Panc1 (cell line): ENCODE measurements around the gene THRB. TPM values are rescaled to one million over a fixed set of nuclear protein-coding genes. Genes with fewer than 3 reads are reported as not detected.

Source experiments
- ATAC-seq: fragments of 200-7000 bp; cut with Tn5 transposase; 2 replicates; pipeline ENCODE4 v1.9.1; 2020; ENCODE audit warnings: mild to moderate bottlenecking, moderate library complexity
- BruUV-seq: library from RNA; stranded (reverse); fragments of 400-500 nt; replicated peaks from 2 replicates; lab custom pipeline; 2021; lab: Mats Ljungman, UMichigan
- CTCF ChIA-PET: fragments of 300-600 bp; sonication (Branson Sonifier 250); formaldehyde crosslinking; loops from one replicate; lab custom pipeline; 2022; ENCODE audit warnings: antibody characterized with exemption; lab: Charles Lee
- POLR2A ChIA-PET: fragments of 300-600 bp; sonication (Branson Sonifier 250); formaldehyde crosslinking; loops from one replicate; lab custom pipeline; 2022; ENCODE audit warnings: antibody characterized with exemption; lab: Charles Lee
- DNase-seq: peaks from one replicate; pipeline ENCODE4 v3.0.0-alpha.2; 2010; ENCODE audit warnings: low read depth, low spot score
- H3K27ac ChIP-seq: 2 replicates; pipeline ENCODE4 v1.5.1; 2011; ENCODE audit warnings: mild to moderate bottlenecking, low read length, inconsistent platforms
- H3K27me3 ChIP-seq: fragments of 200-500 bp; sonication (Bioruptor generic); 2 replicates; pipeline ENCODE4 v1.6.0; 2014; ENCODE audit warnings: low read length, inconsistent platforms; ENCODE audit not compliant: control insufficient read depth, insufficient read depth
- H3K36me3 ChIP-seq: fragments of 200-500 bp; sonication (Bioruptor generic); 2 replicates; pipeline ENCODE4 v1.5.1; 2014; ENCODE audit warnings: inconsistent platforms, mild to moderate bottlenecking, low read length, moderate library complexity; ENCODE audit not compliant: control insufficient read depth, insufficient read depth
- H3K4me1 ChIP-seq: 2 replicates; pipeline ENCODE4 v1.5.1; 2011; ENCODE audit warnings: inconsistent platforms, mild to moderate bottlenecking, low read length, moderate library complexity; ENCODE audit not compliant: control insufficient read depth, insufficient read depth
- H3K4me3 ChIP-seq, 2 experiments: 2 replicates each; pipeline ENCODE4 v1.5.1; 2011 to 2012; ENCODE audit warnings: low read depth in 2 of 2, low read length in 2 of 2, mild to moderate bottlenecking in 2 of 2, inconsistent platforms in 1 of 2, moderate library complexity in 1 of 2
- H3K9me3 ChIP-seq: fragments of 200-500 bp; sonication (Bioruptor generic); 2 replicates; pipeline ENCODE4 v1.5.1; 2014; ENCODE audit warnings: low read depth, mild to moderate bottlenecking, inconsistent platforms, low read length, moderate library complexity; ENCODE audit not compliant: control insufficient read depth, insufficient read depth
- POLR2AphosphoS5 ChIP-seq: IDR thresholded peaks from 2 replicates; pipeline ENCODE4 v1.6.1; 2012; ENCODE audit warnings: mild to moderate bottlenecking, low read depth, low read length, moderate library complexity
- SIN3A ChIP-seq: IDR thresholded peaks from 2 replicates; pipeline ENCODE4 v1.6.1; 2012; ENCODE audit warnings: low read depth, mild to moderate bottlenecking, low read length, moderate library complexity, borderline replicate concordance; ENCODE audit not compliant: insufficient read depth
- TCF7L2 ChIP-seq: IDR thresholded peaks from 2 replicates; pipeline ENCODE4 v1.6.1; 2011; ENCODE audit warnings: mild to moderate bottlenecking, low read depth, low read length, inconsistent platforms
- in situ Hi-C: cut with HindIII; loops from 2 replicates; pipeline ENCODE4 v1.10.0; 2016; ENCODE audit warnings: low sequenced_read_pairs, low pct_unique_long_range_greater_than_20kb
- intact Hi-C: fragments of 100-400 bp; cut with micrococcal nuclease; formaldehyde crosslinking; loops from one replicate; pipeline ENCODE4 v1.10.0; 2022; ENCODE audit not compliant: unreplicated experiment
- total RNA-seq: library from RNA; stranded (reverse); gene quantifications from one replicate; pipeline ENCODE4 v1.2.1, GENCODE V29; 2021; ENCODE audit not compliant: unreplicated experiment
- TF ChIP-seq, protein P1 (sequence below), 2 experiments: IDR thresholded peaks; 2 replicates each; pipeline ENCODE4 v1.6.1; 2011 to 2012; ENCODE audit warnings: low read depth in 2 of 2, control low read depth in 1 of 2, low read length in 1 of 2, mild to moderate bottlenecking in 1 of 2, moderate library complexity in 1 of 2; ENCODE audit not compliant: insufficient read depth in 1 of 2
- TF ChIP-seq, protein P2 (sequence below): fragments of 450-650 bp; IDR thresholded peaks from 2 replicates; pipeline ENCODE4 v1.5.1; 2017; ENCODE audit warnings: mild to moderate bottlenecking

THRB gene
- total RNA-seq, 1 experiment from 2014 or later = 3.9 TPM

DNA sequence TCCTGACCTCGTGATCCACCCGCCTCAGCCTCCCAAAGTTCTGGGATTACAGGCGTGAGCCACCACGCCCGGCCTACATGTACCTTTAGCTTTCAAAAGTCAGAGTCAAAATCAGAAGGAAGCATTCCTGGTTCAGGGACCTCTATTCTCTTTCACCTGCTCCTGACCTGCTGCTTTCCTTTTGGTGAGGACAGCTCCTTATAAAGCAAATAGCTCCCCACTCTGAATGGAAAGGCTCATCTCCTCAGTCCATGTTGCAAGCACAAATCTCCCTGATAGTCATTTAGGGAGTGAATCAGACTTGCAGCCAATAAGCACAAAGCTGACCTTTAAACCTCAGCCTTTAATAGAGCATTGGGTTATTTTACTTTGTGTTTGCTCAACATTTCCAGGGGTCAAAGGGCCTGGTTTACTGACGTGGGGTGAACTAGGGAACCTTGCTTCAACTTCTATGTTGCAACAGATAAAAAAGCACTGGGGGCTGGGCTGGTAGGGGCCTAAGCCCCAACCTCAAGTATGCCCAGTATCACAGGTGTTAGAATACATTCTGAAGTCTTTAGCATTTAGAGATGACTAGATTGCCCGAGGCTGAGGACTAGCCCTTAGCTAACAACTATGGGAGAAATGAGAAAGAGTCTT lies 43.1 kb downstream of the THRB start:
- no peak overlapping the region for H3K27ac ChIP-seq

DNA sequence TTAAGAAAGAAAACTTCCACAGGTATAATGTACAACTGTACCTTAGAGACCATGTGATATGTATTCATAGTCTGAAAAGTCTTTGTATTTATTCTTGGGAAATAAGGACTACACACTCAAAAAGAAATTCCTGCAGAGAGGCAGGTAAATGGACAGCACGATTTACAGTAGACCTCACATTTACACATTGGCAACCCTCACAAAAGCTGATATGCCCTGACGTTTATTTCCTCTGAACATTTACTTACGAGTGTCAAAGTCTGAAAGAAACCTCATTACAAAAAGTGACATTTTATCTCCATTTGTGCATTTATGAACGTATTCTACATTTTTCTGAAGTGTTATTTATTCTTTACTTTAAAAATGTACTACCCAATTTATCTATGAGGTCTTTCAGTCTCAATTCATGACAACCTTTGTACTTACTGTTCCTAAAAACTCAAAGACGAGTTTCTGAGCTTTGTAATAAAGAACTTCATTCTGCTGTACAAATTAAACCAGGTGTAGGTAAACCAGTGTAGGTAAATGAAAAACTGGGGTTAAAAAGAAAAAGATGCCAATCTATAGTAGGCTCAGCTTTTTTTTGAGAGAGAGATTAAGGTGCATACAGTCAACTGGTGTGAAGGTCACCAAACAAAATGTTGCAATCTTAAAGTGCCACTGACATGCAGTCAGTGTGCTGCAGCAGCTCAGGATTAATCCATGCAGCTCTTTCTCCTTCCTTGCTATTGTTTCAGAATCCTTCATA lies 44.3 kb downstream of the THRB start:
- DNase-seq = no peak
- BruUV-seq = no TSS peak
- in situ Hi-C loops = no loop called here
- TF ChIP-seq, protein P1, sequence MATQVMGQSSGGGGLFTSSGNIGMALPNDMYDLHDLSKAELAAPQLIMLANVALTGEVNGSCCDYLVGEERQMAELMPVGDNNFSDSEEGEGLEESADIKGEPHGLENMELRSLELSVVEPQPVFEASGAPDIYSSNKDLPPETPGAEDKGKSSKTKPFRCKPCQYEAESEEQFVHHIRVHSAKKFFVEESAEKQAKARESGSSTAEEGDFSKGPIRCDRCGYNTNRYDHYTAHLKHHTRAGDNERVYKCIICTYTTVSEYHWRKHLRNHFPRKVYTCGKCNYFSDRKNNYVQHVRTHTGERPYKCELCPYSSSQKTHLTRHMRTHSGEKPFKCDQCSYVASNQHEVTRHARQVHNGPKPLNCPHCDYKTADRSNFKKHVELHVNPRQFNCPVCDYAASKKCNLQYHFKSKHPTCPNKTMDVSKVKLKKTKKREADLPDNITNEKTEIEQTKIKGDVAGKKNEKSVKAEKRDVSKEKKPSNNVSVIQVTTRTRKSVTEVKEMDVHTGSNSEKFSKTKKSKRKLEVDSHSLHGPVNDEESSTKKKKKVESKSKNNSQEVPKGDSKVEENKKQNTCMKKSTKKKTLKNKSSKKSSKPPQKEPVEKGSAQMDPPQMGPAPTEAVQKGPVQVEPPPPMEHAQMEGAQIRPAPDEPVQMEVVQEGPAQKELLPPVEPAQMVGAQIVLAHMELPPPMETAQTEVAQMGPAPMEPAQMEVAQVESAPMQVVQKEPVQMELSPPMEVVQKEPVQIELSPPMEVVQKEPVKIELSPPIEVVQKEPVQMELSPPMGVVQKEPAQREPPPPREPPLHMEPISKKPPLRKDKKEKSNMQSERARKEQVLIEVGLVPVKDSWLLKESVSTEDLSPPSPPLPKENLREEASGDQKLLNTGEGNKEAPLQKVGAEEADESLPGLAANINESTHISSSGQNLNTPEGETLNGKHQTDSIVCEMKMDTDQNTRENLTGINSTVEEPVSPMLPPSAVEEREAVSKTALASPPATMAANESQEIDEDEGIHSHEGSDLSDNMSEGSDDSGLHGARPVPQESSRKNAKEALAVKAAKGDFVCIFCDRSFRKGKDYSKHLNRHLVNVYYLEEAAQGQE (IDR thresholded peaks at IDR 0.05; ENCODE audit: insufficient read depth in 1 of 2, low read depth in 2 of 2, low read length in 1 of 2) = no peak
- TF ChIP-seq SIN3A (no peak), POLR2AphosphoS5 (no peak), TCF7L2 (no peak)
- TF ChIP-seq, protein P2, sequence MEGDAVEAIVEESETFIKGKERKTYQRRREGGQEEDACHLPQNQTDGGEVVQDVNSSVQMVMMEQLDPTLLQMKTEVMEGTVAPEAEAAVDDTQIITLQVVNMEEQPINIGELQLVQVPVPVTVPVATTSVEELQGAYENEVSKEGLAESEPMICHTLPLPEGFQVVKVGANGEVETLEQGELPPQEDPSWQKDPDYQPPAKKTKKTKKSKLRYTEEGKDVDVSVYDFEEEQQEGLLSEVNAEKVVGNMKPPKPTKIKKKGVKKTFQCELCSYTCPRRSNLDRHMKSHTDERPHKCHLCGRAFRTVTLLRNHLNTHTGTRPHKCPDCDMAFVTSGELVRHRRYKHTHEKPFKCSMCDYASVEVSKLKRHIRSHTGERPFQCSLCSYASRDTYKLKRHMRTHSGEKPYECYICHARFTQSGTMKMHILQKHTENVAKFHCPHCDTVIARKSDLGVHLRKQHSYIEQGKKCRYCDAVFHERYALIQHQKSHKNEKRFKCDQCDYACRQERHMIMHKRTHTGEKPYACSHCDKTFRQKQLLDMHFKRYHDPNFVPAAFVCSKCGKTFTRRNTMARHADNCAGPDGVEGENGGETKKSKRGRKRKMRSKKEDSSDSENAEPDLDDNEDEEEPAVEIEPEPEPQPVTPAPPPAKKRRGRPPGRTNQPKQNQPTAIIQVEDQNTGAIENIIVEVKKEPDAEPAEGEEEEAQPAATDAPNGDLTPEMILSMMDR = no peak
- CTCF ChIA-PET = interaction anchor here (0.6 kb wide), 1 partner anchor 82 kb away, joined by 3 read pairs; no protein-coding TSS in a partner anchor
- intact Hi-C loops = no loop called here
- POLR2A ChIA-PET = no interaction called here
- Histone ChIP-seq H3K36me3 (no peaks in the 10 kb centered on the region), H3K27ac (no peak overlapping the region), H3K9me3 (no peaks in the 10 kb centered on the region), H3K27me3 (no peaks in the 10 kb centered on the region), H3K4me1 (no peaks in the 10 kb centered on the region; the same call in none of the 2 replicates), H3K4me3 (no peak overlapping the region)
- ATAC-seq = no peak

More for the DNA sequence above, 43.1 kb downstream of the THRB start:
- no peaks in the 10 kb centered on the region for H3K36me3 ChIP-seq
- no peaks in the 10 kb centered on the region for H3K9me3 ChIP-seq
- no peak overlapping the region for H3K4me3 ChIP-seq
- no peak for ATAC-seq
- no peak for DNase-seq
- TF ChIP-seq, protein P2 = no peak
- TF ChIP-seq, protein P1 (IDR thresholded peaks at IDR 0.05; ENCODE audit: insufficient read depth in 1 of 2, low read depth in 2 of 2, low read length in 1 of 2) = no peak
- TF ChIP-seq POLR2AphosphoS5 (no peak), SIN3A (no peak), TCF7L2 (no peak)
- intact Hi-C loops = no loop called here
- H3K27me3 ChIP-seq = no peaks in the 10 kb centered on the region
- CTCF ChIA-PET = interaction anchor here (0.7 kb wide), 1 partner anchor 10 kb away, joined by 4 read pairs; no protein-coding TSS in a partner anchor
- BruUV-seq = no TSS peak
- H3K4me1 ChIP-seq = no peaks in the 10 kb centered on the region; the same call in none of the 2 replicates
- in situ Hi-C loops = no loop called here
- POLR2A ChIA-PET = no interaction called here
